ENCODE data around the gene TMBIM6.

GRCh38 chr12:49762468-49762847 is 21.1 kb downstream of the TMBIM6 start:
- no peak for TF ChIP-seq POLR2AphosphoS5 (IDR thresholded peaks at IDR 0.05; ENCODE audit: low read depth, low read length)
- no peak for TF ChIP-seq POLR2A (IDR thresholded peaks at IDR 0.05; ENCODE audit: low read depth, low read length)
- TF ChIP-seq TAF1 (IDR thresholded peaks at IDR 0.05; ENCODE audit: low read depth, low read length): no peak
- no peak for TF ChIP-seq SPI1 (IDR thresholded peaks at IDR 0.05; ENCODE audit: low read depth, low read length)
- TF ChIP-seq PAX5 (IDR thresholded peaks at IDR 0.05; ENCODE audit: insufficient read depth, low read length, severe bottlenecking): no peak

Measured in GM12891 (cell line).